ENCODE measurements around the gene ARHGAP18. TPM values are rescaled to one million over a fixed set of nuclear protein-coding genes. Genes with fewer than 3 reads are reported as not detected.

Gene ARHGAP18
- total and polyA plus RNA-seq, 2 experiments from 2014 or later, result 4.3 to 5.0 TPM

- H3K36me3 Mint-ChIP-seq (ENCODE audit: low read depth), result peaks cover 10% of the 10 kb centered on the region
Measured at GRCh38 chr6:129623008-129623732, 86.8 kb downstream of the ARHGAP18 start.

More at GRCh38 chr6:129623008-129623732, 86.8 kb downstream of the ARHGAP18 start:
- Mint-ChIP-seq H3K9me3 (peaks cover 12% of the 10 kb centered on the region), H3K4me1 (no peaks in the 10 kb centered on the region; the same call in 2 of the 3 replicates), H3K27me3 (ENCODE audit: insufficient read depth, low read depth, poor library complexity) (peaks cover 4% of the 10 kb centered on the region), H3K27ac (no peak overlapping the region), H3K4me3 (no peak overlapping the region)
- Histone ChIP-seq H2AFZ (no peak overlapping the region), H3K27me3 (ENCODE audit: insufficient read depth) (no peaks in the 10 kb centered on the region), H3K9me2 (ENCODE audit: insufficient read depth) (0 out of 2 replicates have a peak, but pooled peaks cover 9% of the 10 kb centered on the region), H3K79me2 (replicated peaks; ENCODE audit: insufficient read depth) (no peaks in the 10 kb centered on the region), H3K4me2 (no peak overlapping the region), H3K4me3 (no peak overlapping the region), H3F3A (replicated peaks; ENCODE audit: low read depth) (no peaks in the 10 kb centered on the region), H3K36me3 (ENCODE audit: insufficient read depth) (no peaks in the 10 kb centered on the region), H3K27ac (ENCODE audit: low read depth) (no peak overlapping the region), H3K4me1 (ENCODE audit: insufficient read depth) (no peaks in the 10 kb centered on the region), H4K20me1 (replicated peaks; ENCODE audit: insufficient read depth) (no peaks in the 10 kb centered on the region)
- TF ChIP-seq EZH2phosphoT487 (IDR thresholded peaks at IDR 0.05; ENCODE audit: unreplicated experiment), result no peak
- no peak for TF ChIP-seq EZH2 (IDR thresholded peaks at IDR 0.05; ENCODE audit: low read depth, unreplicated experiment)
- TF ChIP-seq CREB1 (CRISPR knock-in tag; IDR thresholded peaks at IDR 0.05; ENCODE audit: low read depth), result no peak
- no peak for TF ChIP-seq ETS1 (IDR thresholded peaks at IDR 0.05)
- no peak for TF ChIP-seq NANOG (IDR thresholded peaks at IDR 0.05; ENCODE audit: borderline replicate concordance)
- no peak for TF ChIP-seq JUNB (IDR thresholded peaks at IDR 0.05; ENCODE audit: unreplicated experiment)
- TF ChIP-seq ZNF114 (CRISPR knock-in tag; IDR thresholded peaks at IDR 0.05), result no peak
- no peak for TF ChIP-seq ZNF331 (CRISPR knock-in tag; IDR thresholded peaks at IDR 0.05; ENCODE audit: low read depth)
- no peak for TF ChIP-seq POLR2AphosphoS5 (IDR thresholded peaks at IDR 0.05; ENCODE audit: low read depth)
- no peak for TF ChIP-seq ZNF462 (CRISPR knock-in tag; IDR thresholded peaks at IDR 0.05)
- no peak for TF ChIP-seq STAT1 (IDR thresholded peaks at IDR 0.05; ENCODE audit: unreplicated experiment)
- no peak for TF ChIP-seq CTCF (conservative IDR thresholded peaks at IDR 0.05; ENCODE audit: low read depth in 2 of 2)
- ATAC-seq (no peak), DNase-seq (ENCODE audit: low spot score) (no peak)
